ENCODE measurements around the gene TMEFF2.

The TMEFF2 gene

DNA sequence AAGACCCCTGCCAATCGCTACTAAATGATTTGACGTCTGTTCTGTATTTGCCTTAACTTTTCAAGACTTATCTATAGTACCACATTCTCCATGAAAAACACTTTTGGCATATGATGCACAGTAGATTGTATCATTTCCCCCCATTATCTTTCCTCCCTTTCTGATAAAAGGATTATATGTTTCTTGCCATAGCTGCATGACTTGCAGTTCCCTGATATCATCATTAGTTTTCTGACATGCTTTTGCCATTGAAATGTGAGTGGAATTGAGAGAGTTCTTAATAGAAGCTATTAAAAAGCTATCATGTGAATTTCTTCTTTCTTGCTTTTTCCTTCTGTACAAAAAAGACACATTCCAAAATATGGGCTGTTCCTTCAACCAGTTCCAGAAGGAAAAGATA, 130.3 kb downstream of the TMEFF2 start:
- no peak for DNase-seq (ENCODE audit: low read depth)

DNA sequence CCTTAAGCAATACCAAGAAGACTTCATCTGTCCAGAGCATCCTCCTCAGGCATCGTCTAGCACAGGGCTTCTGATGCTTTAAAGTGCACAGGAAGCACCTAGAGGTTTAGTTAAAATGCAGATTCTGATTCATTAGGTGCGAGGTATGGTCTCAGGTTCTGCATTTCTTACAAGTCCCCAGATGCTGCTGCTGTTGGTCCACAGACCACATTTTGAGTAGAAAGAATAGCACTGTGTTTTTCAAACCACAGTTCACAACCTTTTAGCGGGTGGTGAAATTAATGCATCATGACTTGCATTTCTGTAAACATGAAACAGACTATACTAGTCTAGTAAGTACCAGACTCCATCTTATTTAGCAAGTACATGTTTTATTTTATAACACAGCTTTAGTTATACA, 134.6 kb downstream of the TMEFF2 start:
- DNase-seq (ENCODE audit: low read depth), result no peak

DNA sequence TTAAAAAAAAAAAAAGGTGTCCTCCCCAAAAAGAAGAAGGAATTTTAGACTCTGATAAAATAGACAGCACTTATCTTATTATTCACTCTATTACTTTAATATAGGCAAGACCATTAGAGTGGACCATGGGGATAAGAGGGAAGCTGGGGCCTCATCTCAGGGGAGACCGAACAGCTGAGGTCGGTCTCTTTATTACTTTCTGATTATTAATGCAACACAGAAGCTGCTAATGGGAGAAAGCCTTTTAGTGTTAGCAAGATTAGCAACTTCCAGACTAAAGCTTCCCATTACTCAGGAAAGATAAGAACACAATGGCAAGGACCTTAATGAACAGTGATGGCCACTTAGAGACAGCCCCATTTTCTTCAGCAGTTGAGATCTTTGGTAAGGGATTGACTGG, 135.5 kb downstream of the TMEFF2 start:
- DNase-seq (ENCODE audit: low read depth), result no peak

DNA sequence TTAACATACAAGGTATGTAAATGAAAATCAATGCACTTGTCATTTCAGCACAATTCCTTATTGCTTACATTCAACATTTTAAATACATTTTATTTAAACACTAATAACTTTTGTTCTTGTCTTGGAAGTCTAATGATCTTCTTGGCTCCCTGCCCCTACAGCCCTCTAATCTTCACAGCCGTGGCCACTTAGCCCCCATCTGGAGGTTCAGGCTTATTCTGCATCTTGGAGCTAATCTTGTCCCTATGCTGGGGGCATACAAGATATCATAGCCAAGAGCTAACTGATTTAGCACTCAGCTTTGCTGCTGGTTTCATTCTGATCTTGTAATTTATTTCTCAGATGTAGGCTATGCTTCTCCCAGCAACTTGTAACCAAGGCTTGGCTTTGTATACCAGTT, 140.8 kb downstream of the TMEFF2 start:
- no peak for DNase-seq (ENCODE audit: low read depth)

DNA sequence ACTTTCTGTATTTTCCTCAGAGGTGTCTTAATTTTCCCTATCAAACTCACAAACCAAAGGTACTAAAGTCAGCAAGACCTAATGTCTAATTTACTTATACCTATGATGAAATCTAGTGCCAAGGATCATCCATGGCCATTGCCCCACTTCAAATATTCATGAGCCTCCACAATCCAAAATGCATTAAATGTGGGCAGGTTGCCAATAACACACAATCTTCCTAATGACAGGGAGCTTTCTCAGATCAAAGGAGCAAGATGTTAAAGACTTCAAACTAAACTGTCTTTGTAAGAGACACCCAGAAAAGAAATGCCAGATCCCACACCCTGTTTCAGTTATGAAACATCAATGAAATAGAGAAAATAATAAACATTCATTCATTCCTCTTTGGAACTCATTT, 143.2 kb downstream of the TMEFF2 start:
- DNase-seq (ENCODE audit: low read depth), result no peak

DNA sequence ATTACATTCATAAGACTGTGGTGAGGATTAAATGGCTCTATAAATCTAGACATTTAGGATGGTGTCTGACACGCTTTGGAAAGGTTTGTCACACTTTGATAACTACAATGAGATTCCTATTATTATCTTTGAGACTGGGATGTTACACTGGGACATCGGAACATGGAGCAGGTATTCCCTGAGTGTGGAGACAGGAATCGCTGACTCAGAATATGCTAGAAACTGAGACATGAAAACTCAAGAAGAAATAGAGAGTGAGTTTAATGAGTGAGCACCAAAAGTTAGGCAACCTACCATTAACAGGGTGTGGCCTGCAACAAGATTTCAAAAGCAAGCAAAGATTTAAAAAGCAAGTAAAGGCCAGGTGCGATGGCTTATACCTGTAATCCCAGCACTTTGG, 145.4 kb downstream of the TMEFF2 start:
- DNase-seq (ENCODE audit: low read depth), result no peak

DNA sequence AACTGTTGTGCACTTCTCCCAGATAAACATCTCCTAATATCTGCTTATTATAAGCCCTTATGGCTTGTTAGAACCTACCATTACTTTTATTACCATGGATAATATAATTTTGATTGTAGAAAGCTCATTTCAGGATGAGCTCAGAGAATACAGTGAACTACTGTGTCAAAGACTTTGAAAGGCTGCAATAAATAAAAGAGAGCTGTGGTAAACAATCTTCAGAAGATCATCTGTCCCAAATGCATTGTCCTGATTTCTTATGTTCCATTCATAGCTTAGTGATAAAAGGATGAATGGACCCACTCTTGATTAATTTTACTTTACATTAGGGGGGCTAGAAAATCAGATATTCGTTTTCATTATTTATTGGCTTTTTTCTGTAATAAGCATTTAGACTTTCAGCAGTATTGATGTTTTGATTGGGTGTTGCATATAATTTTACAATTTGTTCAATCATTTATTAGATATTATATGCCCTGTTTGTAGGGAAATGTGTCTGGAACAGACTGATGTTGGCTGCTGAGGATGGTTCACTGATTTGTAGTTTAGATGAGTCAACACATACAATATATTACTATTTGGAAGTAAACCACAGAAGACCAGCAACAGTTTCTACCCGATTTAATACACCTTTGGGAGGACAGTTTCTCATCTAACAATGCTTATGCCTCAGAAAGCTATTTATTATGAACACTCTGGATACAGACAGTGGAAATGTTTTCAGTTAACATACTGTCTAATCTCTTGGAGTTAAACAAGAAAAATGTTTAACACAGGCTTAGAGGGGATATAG, 147.2 kb downstream of the TMEFF2 start:
- DNase-seq (ENCODE audit: low read depth), result no peak

DNA sequence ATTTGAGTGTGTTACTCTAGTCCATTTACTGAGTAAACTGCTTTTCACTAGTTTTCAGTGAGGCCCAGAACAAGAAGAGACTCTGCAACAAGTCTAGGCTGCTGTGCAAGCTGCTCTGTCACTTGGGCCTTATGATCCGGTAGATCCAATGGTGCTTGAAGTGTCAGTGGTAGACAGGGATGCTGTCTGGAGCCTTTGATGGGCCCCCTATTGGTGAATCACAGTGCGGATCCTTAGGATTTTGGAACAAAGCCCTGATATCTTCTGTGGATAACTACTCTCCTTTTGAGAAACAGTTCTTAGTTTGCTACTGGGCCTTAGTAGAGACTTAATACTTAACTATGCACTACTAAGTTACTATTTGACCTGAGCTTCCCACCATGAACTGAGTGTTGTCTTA, 150.2 kb downstream of the TMEFF2 start:
- DNase-seq (ENCODE audit: low read depth), result no peak

DNA sequence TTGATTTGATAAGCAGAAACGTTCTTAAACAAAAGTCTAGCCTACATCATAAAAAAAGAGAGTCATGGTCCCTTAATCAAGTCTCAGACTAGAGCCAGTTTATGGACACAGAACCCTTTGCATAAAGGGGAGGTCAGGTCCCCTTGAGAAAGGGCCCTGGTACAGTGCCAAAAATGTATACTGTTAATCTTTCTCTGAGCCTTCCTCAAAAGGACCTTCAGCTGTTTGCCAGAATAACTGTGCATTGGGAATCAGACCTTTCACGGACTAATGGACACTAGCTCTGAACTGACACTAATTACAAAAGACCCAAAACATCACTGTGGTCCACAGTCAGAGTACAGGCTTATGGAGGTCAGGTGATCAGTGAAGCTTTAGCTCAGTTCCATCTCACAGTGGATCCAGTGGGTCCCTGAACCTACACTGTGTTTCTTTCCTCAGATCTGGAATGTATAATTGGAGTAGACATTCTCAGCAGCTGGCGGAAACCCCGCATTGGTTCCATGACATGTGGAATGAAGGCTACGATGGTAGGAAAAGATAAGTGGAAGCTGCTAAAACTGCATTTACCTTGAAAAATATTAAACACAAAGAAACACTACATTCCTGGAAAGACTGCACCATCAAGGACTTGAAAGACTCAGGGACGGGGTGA, 151.4 kb downstream of the TMEFF2 start:
- DNase-seq (ENCODE audit: low read depth), result no peak

DNA sequence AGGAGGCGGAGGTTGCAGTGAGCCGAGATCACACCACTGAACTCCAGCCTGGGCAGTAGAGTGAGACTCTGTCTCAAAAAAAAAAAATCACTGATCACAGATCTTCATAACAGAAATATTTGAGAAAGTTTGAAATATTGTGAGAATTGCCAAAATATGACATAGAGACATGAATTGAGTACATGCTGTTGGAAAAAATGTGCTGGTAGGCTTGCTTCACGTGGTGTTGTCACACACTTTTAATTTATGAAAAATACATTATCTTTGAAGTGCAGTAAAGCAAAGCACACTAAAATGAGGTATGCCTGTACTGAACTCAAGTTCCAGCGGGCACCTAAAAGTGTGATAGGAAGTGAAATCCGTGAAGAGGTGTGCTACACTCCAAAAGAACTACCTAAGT, 152.6 kb downstream of the TMEFF2 start:
- no peak for DNase-seq (ENCODE audit: low read depth)

DNA sequence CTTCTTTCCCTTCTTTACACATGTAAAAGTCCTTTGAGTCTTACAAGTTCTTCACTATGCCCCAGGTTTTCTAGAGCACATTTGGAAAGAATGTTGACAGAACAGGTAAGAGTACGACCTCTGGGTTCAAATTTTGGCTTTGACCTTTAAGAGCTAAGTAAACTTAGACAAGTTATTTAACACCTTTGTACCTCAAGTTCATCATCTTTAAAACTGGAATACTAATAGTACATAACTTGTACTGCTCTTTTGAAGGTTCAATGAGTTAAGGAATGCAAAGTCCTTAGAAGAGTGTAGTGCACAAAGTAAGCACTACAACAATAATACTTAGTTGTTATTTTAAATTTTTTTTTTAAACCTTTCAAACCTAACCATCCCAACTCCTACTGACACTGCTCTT, 156.6 kb downstream of the TMEFF2 start:
- DNase-seq (ENCODE audit: low read depth), result no peak

DNA sequence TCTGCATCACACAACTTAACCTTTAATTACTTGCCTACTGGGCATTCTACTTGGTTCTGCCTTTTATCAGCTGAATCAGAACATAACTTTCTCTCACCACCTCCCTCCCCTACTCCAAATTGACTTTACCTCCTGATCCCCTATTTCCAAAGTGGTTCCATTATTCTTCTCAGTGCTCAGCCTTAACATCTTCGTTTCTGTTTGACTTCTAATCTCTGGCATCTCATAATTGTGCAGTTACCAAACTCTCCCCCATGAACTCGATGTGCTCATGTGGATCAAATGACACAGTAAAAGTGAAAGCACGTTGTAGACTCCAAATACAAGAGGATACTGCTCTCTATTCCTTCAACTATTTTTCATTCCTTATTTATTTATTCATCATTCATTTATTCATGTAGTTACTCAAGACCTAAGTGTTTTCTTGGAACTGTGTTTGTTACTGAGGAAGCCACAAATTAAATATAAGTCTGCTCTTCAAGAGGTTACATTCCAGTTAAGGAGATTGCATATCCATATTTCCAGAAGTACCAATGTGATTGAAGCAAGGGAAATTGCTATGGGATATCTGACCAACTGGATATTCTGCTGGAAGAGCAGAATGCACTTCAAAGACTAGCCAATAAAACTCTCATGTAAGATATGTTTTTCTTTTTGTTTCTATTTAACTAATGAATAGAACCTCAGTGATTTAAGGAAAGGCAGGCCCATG, 158.8 kb downstream of the TMEFF2 start:
- peak; percentile 19 for DNase-seq (ENCODE audit: low read depth)

DNA sequence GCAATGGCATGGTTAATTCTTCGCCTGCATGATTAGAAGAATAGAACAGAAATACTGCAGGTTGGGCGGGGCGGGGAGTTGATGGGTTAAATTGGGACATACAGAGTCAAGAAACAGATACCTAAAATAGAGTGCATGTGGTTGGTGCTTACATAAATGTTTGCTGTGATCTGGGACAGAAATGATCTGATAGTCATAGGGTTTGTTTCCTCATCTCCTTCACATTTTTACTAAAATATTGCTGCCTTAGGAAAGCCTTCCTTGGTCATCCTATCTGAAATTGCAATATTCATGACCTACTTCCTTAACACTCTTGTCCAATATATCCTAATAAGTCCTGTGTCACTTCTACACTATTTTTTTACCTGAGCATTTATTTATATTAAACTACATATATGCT, 163.9 kb downstream of the TMEFF2 start:
- DNase-seq (ENCODE audit: low read depth), result no peak

DNA sequence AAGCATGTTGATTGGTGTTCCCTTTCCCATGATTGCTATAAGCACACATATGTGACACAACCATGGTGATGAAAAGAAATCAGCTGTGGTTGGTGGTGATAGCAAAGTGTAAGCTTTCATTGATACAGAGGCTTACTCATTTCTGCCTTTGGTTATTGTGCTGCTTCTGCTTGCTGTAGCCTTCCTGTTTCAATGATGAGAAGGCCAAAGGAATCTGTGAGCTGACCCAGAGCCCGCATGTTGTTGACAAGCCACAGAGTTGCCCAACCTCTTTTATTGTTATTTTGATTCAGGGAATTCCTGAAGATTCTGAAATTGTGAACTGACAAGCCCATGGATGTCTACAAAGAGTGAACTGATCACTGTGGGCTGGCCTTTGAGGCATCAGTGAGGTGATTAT, 164.4 kb downstream of the TMEFF2 start:
- no peak for DNase-seq (ENCODE audit: low read depth)

DNA sequence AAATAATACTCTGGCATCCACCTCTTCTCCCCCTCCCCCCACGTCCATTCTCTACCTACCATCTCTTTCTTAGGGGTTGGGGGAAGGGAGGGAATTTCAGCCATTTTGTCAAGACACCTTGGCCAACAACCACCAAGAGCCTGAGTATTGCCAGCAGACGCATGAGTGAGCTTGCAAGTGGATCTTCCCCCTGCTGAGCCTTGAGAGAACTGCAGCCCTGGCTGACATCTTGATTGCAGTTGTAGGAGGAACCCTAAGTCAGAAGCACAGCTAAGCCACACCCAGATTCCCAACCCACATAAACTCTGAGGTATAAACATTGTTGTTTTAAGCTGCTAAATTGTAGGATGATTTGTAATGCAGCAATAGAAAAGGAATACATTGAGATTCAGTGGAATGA, 165.6 kb downstream of the TMEFF2 start:
- DNase-seq (ENCODE audit: low read depth), result no peak

DNA sequence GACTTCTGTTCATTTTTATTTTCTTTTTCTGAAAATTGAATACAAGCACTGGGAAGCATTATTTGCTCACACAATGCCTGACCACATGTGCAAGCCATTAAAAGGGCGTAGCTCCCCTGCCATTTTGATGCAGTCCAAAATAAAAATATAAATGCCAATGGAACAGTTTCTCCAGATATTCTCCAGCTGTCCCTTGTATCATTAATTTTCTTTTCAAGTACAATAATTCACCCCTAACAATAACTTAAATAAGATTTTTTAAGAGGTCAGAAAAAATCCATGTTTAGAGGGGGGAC, 168.0 kb downstream of the TMEFF2 start:
- DNase-seq (ENCODE audit: low read depth), result no peak

DNA sequence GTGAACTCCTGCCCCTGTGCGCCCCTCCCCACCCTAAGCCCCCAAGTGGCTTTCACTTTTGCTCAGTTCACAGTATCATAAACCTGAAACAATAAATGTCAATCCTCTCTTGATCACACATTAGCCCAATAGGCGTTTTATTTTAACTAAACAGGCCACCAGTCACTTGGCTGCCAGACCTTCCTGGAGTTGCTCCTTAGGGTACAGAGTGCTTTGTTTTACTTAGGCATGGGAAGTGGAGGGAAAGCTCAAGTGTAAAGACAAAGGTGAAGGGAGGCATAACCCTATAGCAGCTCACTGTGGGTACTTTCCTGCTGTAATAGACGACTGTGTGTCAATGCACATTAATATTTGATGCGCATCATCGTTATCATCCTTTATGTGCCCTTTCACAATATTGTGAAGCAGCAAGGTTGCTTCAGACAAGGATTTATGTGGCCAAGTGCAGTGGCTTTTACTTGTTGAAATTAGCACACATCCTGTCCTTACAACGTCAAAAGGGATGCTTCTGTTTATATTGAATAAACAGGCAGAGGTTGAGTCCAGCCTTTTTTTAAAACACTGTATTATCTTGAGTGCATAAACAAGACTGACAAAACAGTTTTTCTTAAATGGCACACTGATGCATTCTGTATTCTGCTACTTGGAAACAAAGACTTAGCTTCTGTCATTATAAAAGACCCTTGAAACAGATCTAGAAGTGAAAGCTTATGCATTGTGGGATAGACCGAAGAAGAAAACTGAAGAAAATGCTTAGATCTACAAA, 168.5 kb downstream of the TMEFF2 start:
- no peak for DNase-seq (ENCODE audit: low read depth)

DNA sequence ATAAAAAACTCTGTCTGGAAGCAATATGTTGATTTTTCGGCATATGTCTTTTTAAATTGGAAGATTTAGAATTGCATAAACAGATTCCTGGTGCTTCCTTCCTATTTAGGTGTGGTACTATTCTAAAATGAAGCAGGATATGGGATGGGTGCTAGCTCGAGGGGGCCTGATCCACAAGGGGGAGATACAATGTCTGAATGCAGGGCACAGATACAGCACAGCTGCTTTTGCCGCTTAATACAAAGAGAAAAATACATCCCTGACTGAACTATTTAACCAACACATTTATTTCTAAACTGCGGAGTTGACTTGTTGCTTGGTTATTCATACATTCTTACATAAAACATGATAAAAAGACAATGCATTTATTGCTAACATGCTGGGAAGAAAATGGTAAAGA, 169.1 kb downstream of the TMEFF2 start:
- DNase-seq (ENCODE audit: low read depth), result no peak

DNA sequence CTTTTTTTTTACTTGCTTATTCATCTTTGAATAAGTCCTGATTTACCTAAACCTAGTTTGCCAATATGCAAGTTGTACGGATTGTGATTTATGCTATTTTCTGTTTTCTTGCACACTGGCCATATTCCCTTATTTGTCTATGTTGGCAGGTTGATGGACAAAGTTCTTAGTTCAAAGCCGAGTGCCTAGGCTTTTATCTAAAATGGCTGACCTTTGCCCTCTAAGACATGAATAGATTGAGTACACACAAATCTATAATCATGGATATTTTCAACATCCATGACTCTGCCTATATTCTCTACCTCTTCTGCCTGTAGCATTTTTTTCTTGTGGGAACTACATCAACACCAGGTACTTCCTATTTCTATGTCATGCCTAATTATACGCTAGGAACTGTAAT, 171.7 kb downstream of the TMEFF2 start:
- DNase-seq (ENCODE audit: low read depth), result no peak

DNA sequence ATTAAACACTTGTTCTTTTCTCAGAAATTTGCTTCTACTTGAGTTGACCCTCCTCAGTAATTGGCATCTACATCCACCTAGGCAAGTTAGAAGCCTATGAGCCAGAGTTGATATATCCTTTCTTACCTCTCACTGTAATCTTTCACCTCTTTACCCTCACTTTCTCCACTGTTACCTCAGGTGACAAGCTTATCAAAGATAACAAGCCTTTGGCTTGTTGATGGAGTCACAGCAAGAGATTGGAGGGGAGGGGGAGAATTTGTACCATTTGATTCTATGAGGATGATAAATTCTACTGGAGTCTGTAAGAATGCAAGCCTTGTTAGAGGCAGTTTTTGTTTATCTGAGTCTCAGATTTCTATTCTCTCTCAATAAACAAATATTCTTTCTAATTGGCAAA, 176.9 kb downstream of the TMEFF2 start:
- no peak for DNase-seq (ENCODE audit: low read depth)

DNA sequence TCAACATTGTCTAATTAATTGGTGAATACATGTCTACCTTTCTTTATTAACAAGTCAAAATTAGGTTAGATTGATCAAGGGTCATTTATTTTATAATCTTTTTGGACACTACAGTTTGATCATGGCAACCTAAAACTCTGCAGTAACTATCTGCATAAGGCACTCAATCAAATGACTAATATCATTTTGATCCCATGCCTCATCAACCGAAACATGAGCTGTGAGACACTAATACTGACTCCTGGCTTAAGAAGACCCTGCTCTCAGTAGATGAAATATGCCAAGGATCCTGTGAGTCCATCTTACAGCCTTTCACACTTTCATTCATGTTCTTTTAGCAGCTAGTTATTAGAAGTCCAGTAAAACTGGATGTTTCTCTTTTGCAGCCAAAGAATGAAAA, 178.5 kb downstream of the TMEFF2 start:
- DNase-seq (ENCODE audit: low read depth), result no peak

DNA sequence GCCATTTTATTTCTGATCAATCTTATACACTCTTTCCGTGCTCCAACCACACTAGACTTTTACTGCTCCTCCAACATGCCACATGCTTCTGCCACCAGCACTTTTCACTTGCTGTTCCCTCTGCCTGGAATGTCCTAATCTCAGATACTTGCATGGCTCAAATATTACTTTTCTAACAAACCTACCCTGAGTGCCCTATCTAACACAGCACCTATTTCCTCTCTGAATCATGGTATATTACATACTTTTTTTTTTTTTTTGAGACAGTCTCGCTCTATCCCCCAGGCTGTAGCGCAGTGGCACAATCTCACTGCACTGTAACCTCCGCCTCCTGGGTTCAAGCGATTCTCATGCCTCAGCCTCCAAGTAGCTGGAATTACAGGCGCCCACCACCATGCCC, 181.5 kb downstream of the TMEFF2 start:
- no peak for DNase-seq (ENCODE audit: low read depth)

DNA sequence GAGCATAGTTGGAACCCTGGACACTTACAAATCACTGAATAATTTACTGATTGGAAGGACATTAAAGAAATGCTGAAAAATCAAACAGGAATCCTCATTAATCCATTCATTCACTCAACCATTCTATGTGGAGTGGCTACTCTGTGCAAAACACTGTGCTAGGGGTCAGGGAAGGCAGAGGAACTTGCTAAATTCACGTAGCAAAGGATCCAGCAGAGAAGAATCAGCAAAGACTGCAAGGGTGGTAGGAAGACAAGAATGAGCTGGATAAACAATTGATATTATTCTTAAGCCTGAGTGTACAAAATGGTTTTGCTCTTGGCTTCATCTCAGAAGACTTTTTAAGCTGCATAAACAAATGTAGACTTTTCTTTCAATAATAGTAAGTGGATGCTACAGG, 183.5 kb downstream of the TMEFF2 start:
- no peak for DNase-seq (ENCODE audit: low read depth)

Data from non-pigmented ciliary epithelial cell (primary cell).